HEK293T (cell line): ENCODE measurements around the gene DNAH8.

ENCODE experiments used
- BHLHE40 ChIP-seq: fragments of 450-650 bp; IDR thresholded peaks from 2 replicates; pipeline ENCODE4 v1.6.1; 2016; ENCODE audit warnings: mild to moderate bottlenecking, moderate library complexity, borderline replicate concordance
- FOXA1 ChIP-seq: fragments of 450-650 bp; IDR thresholded peaks from 2 replicates; pipeline ENCODE4 v1.6.1; 2016; ENCODE audit warnings: mild to moderate bottlenecking
- FOXK2 ChIP-seq: fragments of 450-650 bp; IDR thresholded peaks from 2 replicates; pipeline ENCODE4 v1.6.1; 2016; ENCODE audit warnings: mild to moderate bottlenecking
- FOXM1 ChIP-seq: fragments of 450-650 bp; IDR thresholded peaks from 2 replicates; pipeline ENCODE4 v1.6.1; 2017; ENCODE audit warnings: mild to moderate bottlenecking, borderline replicate concordance
- HDGF ChIP-seq: fragments of 450-650 bp; IDR thresholded peaks from 2 replicates; pipeline ENCODE4 v1.6.1; 2017; ENCODE audit warnings: antibody characterized with exemption, borderline replicate concordance
- LEF1 ChIP-seq: fragments of 450-650 bp; IDR thresholded peaks from 2 replicates; pipeline ENCODE4 v1.6.1; 2017; ENCODE audit warnings: mild to moderate bottlenecking, borderline replicate concordance
- SP1 ChIP-seq: fragments of 450-650 bp; IDR thresholded peaks from 2 replicates; pipeline ENCODE4 v1.6.1; 2017
- TF ChIP-seq, protein P1 (sequence below): fragments of 450-650 bp; IDR thresholded peaks from 2 replicates; pipeline ENCODE4 v1.6.1; 2016

DNA sequence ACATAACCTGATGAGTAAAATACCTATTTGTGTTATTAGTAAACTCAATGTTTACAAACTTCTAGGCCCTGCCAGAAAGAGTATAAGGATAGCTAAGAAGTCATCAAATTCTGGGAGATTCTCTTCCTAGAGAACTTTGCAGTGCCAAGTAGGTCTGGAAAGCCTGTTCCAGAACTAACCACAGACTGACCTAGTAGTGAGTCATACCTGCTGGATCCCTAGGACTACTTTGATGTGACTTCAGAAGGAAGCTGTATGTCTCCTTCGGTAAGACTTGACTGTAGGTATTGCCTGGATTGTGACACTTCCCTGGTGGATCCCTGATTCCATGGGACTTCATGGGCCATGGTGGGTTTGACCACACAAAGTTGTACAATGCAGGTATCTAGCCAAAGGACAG, 131.7 kb downstream of the DNAH8 start:
- TF ChIP-seq FOXM1 (no peak), SP1 (no peak), FOXK2 (no peak), LEF1 (no peak), FOXA1 (no peak), BHLHE40 (no peak), HDGF (no peak)
- TF ChIP-seq, protein P1, sequence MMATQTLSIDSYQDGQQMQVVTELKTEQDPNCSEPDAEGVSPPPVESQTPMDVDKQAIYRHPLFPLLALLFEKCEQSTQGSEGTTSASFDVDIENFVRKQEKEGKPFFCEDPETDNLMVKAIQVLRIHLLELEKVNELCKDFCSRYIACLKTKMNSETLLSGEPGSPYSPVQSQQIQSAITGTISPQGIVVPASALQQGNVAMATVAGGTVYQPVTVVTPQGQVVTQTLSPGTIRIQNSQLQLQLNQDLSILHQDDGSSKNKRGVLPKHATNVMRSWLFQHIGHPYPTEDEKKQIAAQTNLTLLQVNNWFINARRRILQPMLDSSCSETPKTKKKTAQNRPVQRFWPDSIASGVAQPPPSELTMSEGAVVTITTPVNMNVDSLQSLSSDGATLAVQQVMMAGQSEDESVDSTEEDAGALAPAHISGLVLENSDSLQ: no peak
